HEK293 (cell line): ENCODE results near the gene TNFAIP8L2.

ENCODE experiments used
- EGR2 ChIP-seq: fragments of 450-650 bp; formaldehyde crosslinking; IDR thresholded peaks from 2 replicates; pipeline ENCODE4 v1.5.1; 2016; ENCODE audit warnings: low read depth, missing biosample characterization, missing genetic modification characterization
- FEZF1 ChIP-seq: fragments of 450-650 bp; formaldehyde crosslinking; IDR thresholded peaks from 2 replicates; pipeline ENCODE4 v1.5.1; 2016; ENCODE audit warnings: missing biosample characterization, missing genetic modification characterization
- GFI1B ChIP-seq: fragments of 450-650 bp; formaldehyde crosslinking; IDR thresholded peaks from 2 replicates; pipeline ENCODE4 v1.5.1; 2016; ENCODE audit warnings: missing biosample characterization, missing genetic modification characterization
- GLI4 ChIP-seq: fragments of 450-650 bp; formaldehyde crosslinking; IDR thresholded peaks from 2 replicates; pipeline ENCODE4 v1.5.1; 2016; ENCODE audit warnings: missing biosample characterization, missing genetic modification characterization
- GLIS1 ChIP-seq: fragments of 450-650 bp; formaldehyde crosslinking; IDR thresholded peaks from 2 replicates; pipeline ENCODE4 v1.5.1; 2016; ENCODE audit warnings: missing biosample characterization, missing genetic modification characterization
- KLF10 ChIP-seq: fragments of 450-650 bp; IDR thresholded peaks from 2 replicates; pipeline ENCODE4 v1.5.1; 2018; ENCODE audit warnings: missing biosample characterization, mild to moderate bottlenecking, missing genetic modification characterization
- KLF8 ChIP-seq: fragments of 450-650 bp; formaldehyde crosslinking; IDR thresholded peaks from 2 replicates; pipeline ENCODE4 v1.5.1; 2016; ENCODE audit warnings: missing biosample characterization, missing genetic modification characterization
- MYNN ChIP-seq: fragments of 450-650 bp; formaldehyde crosslinking; IDR thresholded peaks from 2 replicates; pipeline ENCODE4 v1.5.1; 2016; ENCODE audit warnings: missing biosample characterization, missing genetic modification characterization, borderline replicate concordance
- OSR2 ChIP-seq: fragments of 450-650 bp; formaldehyde crosslinking; IDR thresholded peaks from 2 replicates; pipeline ENCODE4 v1.5.1; 2016; ENCODE audit warnings: missing biosample characterization, missing genetic modification characterization
- OVOL3 ChIP-seq: fragments of 450-650 bp; formaldehyde crosslinking; IDR thresholded peaks from 2 replicates; pipeline ENCODE4 v1.5.1; 2016; ENCODE audit warnings: missing biosample characterization, missing genetic modification characterization
- PRDM1 ChIP-seq: fragments of 450-650 bp; formaldehyde crosslinking; IDR thresholded peaks from 2 replicates; pipeline ENCODE4; 2016; ENCODE audit warnings: missing biosample characterization, missing genetic modification characterization
- SETDB1 ChIP-seq: IDR thresholded peaks from one replicate; pipeline ENCODE4 v1.6.1; 2017; ENCODE audit warnings: mild to moderate bottlenecking, low read length, moderate library complexity, mixed read lengths; ENCODE audit not compliant: insufficient read length
- SP7 ChIP-seq: fragments of 450-650 bp; formaldehyde crosslinking; IDR thresholded peaks from 2 replicates; pipeline ENCODE4 v1.5.1; 2016; ENCODE audit warnings: missing biosample characterization, missing genetic modification characterization
- ZFP69B ChIP-seq: fragments of 450-650 bp; formaldehyde crosslinking; IDR thresholded peaks from 2 replicates; pipeline ENCODE4 v1.5.1; 2016; ENCODE audit warnings: missing biosample characterization, missing genetic modification characterization
- ZNF10 ChIP-seq: fragments of 450-650 bp; formaldehyde crosslinking; IDR thresholded peaks from 2 replicates; pipeline ENCODE4 v1.5.1; 2017; ENCODE audit warnings: missing biosample characterization, missing genetic modification characterization
- ZNF140 ChIP-seq: fragments of 450-650 bp; formaldehyde crosslinking; IDR thresholded peaks from 2 replicates; pipeline ENCODE4 v1.5.1; 2016; ENCODE audit warnings: missing biosample characterization, missing genetic modification characterization
- ZNF157 ChIP-seq: fragments of 450-650 bp; formaldehyde crosslinking; IDR thresholded peaks from 2 replicates; pipeline ENCODE4 v1.5.1; 2016; ENCODE audit warnings: missing biosample characterization, missing genetic modification characterization
- ZNF174 ChIP-seq: fragments of 450-650 bp; formaldehyde crosslinking; IDR thresholded peaks from 2 replicates; pipeline ENCODE4 v1.5.0; 2017; ENCODE audit warnings: missing biosample characterization, mild to moderate bottlenecking, missing genetic modification characterization
- ZNF2 ChIP-seq: fragments of 450-650 bp; formaldehyde crosslinking; IDR thresholded peaks from 2 replicates; pipeline ENCODE4 v1.5.1; 2016; ENCODE audit warnings: missing biosample characterization, missing genetic modification characterization
- ZNF239 ChIP-seq: fragments of 450-650 bp; formaldehyde crosslinking; IDR thresholded peaks from 2 replicates; pipeline ENCODE4 v1.5.1; 2016; ENCODE audit warnings: missing biosample characterization, missing genetic modification characterization
- ZNF24 ChIP-seq: fragments of 450-650 bp; formaldehyde crosslinking; IDR thresholded peaks from 2 replicates; pipeline ENCODE4 v1.5.1; 2016; ENCODE audit warnings: missing biosample characterization, missing genetic modification characterization
- ZNF266 ChIP-seq: fragments of 450-650 bp; formaldehyde crosslinking; IDR thresholded peaks from 2 replicates; pipeline ENCODE4 v1.5.1; 2016; ENCODE audit warnings: missing biosample characterization, missing genetic modification characterization, low read depth
- ZNF394 ChIP-seq: fragments of 450-650 bp; formaldehyde crosslinking; IDR thresholded peaks from 2 replicates; pipeline ENCODE4 v1.5.1; 2016; ENCODE audit warnings: missing biosample characterization, missing genetic modification characterization, mild to moderate bottlenecking, moderate library complexity, borderline replicate concordance
- ZNF423 ChIP-seq: fragments of 450-650 bp; formaldehyde crosslinking; IDR thresholded peaks from 2 replicates; pipeline ENCODE4 v1.5.1; 2016; ENCODE audit warnings: missing biosample characterization, missing genetic modification characterization
- ZNF473 ChIP-seq: fragments of 450-650 bp; formaldehyde crosslinking; IDR thresholded peaks from 2 replicates; pipeline ENCODE4 v1.5.1; 2017; ENCODE audit warnings: missing biosample characterization, missing genetic modification characterization
- ZNF48 ChIP-seq: fragments of 450-650 bp; formaldehyde crosslinking; IDR thresholded peaks from 2 replicates; pipeline ENCODE4 v1.5.1; 2016; ENCODE audit warnings: missing biosample characterization, missing genetic modification characterization
- ZNF521 ChIP-seq: fragments of 450-650 bp; formaldehyde crosslinking; IDR thresholded peaks from 2 replicates; pipeline ENCODE4 v1.5.1; 2017; ENCODE audit warnings: missing biosample characterization, mild to moderate bottlenecking, missing genetic modification characterization
- ZNF561 ChIP-seq: fragments of 450-650 bp; IDR thresholded peaks from 2 replicates; pipeline ENCODE4 v1.5.1; 2018; ENCODE audit warnings: missing biosample characterization, missing genetic modification characterization, borderline replicate concordance
- ZNF600 ChIP-seq: fragments of 450-650 bp; formaldehyde crosslinking; IDR thresholded peaks from 2 replicates; pipeline ENCODE4 v1.5.1; 2016; ENCODE audit warnings: missing biosample characterization, missing genetic modification characterization
- ZNF623 ChIP-seq: fragments of 450-650 bp; formaldehyde crosslinking; IDR thresholded peaks from 2 replicates; pipeline ENCODE4 v1.5.1; 2016; ENCODE audit warnings: missing biosample characterization, missing genetic modification characterization
- ZNF629 ChIP-seq: fragments of 450-650 bp; formaldehyde crosslinking; IDR thresholded peaks from 2 replicates; pipeline ENCODE4 v1.5.1; 2017; ENCODE audit warnings: missing biosample characterization, missing genetic modification characterization
- ZNF658 ChIP-seq: fragments of 450-650 bp; formaldehyde crosslinking; IDR thresholded peaks from 2 replicates; pipeline ENCODE4; 2016; ENCODE audit warnings: missing biosample characterization, missing genetic modification characterization
- ZNF660 ChIP-seq: fragments of 450-650 bp; IDR thresholded peaks from 2 replicates; pipeline ENCODE4 v1.5.1; 2018; ENCODE audit warnings: missing biosample characterization, mild to moderate bottlenecking, missing genetic modification characterization
- ZNF664 ChIP-seq: fragments of 450-650 bp; formaldehyde crosslinking; IDR thresholded peaks from 2 replicates; pipeline ENCODE4 v1.5.1; 2016; ENCODE audit warnings: missing biosample characterization, missing genetic modification characterization
- ZNF701 ChIP-seq: fragments of 450-650 bp; formaldehyde crosslinking; IDR thresholded peaks from 2 replicates; pipeline ENCODE4 v1.5.1; 2016; ENCODE audit warnings: missing biosample characterization, missing genetic modification characterization
- ZNF747 ChIP-seq: fragments of 450-650 bp; formaldehyde crosslinking; IDR thresholded peaks from 2 replicates; pipeline ENCODE4 v1.5.1; 2016; ENCODE audit warnings: missing biosample characterization, missing genetic modification characterization
- ZNF768 ChIP-seq: fragments of 450-650 bp; formaldehyde crosslinking; IDR thresholded peaks from 2 replicates; pipeline ENCODE4 v1.5.1; 2018; ENCODE audit warnings: missing biosample characterization, mild to moderate bottlenecking, missing genetic modification characterization
- ZNF785 ChIP-seq: fragments of 450-650 bp; formaldehyde crosslinking; IDR thresholded peaks from 2 replicates; pipeline ENCODE4 v1.5.1; 2016; ENCODE audit warnings: missing biosample characterization, missing genetic modification characterization
- ZSCAN30 ChIP-seq: fragments of 450-650 bp; IDR thresholded peaks from 2 replicates; pipeline ENCODE4 v1.5.1; 2018; ENCODE audit warnings: missing biosample characterization, mild to moderate bottlenecking, missing genetic modification characterization, moderate library complexity
- TF ChIP-seq, protein P1 (sequence below): fragments of 450-650 bp; formaldehyde crosslinking; IDR thresholded peaks from 2 replicates; pipeline ENCODE4 v1.5.1; 2016; ENCODE audit warnings: missing biosample characterization, missing genetic modification characterization
- TF ChIP-seq, protein P2 (sequence below): fragments of 450-650 bp; formaldehyde crosslinking; IDR thresholded peaks from 2 replicates; pipeline ENCODE4 v1.5.1; 2016; ENCODE audit warnings: missing biosample characterization, missing genetic modification characterization

Gene TNFAIP8L2

DNA sequence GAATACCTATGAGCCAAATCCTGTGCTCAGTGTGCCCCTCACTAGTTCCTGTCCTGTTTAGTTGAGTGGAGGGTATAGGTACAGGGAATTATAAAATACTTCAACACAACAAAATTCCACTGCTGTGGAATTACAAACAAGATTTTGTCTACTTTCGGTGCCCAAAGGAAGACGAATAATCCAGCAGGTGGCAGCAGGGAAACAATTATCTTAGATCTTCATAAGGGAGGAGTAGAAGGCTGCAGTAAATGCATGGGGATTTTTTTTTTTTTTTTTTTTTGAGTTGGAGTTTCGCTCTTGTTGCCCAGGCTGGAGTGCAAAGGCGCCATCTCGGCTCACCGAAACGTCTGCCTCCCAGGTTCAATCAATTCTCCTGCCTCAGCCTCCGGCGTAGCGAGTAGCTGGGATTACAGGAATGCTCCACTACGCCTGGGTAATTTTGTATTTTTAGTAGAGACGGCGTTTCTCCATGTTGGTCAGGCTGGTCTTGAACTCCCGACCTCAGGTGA, 39.9 kb downstream of the TNFAIP8L2 start (continued):
- TF ChIP-seq ZNF10 (tag by site-specific recombination): no peak
- no peak for TF ChIP-seq ZNF140 (tag by site-specific recombination)
- no peak for TF ChIP-seq ZNF664 (tag by site-specific recombination)
- no peak for TF ChIP-seq OSR2 (tag by site-specific recombination)
- no peak for TF ChIP-seq PRDM1
- no peak for TF ChIP-seq ZNF394 (tag by site-specific recombination)
- TF ChIP-seq ZNF473: no peak
- no peak for TF ChIP-seq ZNF623 (tag by site-specific recombination)
- no peak for TF ChIP-seq EGR2 (tag by site-specific recombination)
- peak; percentile 57; the same call in 1 of the 2 replicates for TF ChIP-seq ZNF2 (tag by site-specific recombination)
- TF ChIP-seq ZNF174 (tag by site-specific recombination): no peak
- TF ChIP-seq ZNF423 (tag by site-specific recombination): no peak
- TF ChIP-seq, protein P1, sequence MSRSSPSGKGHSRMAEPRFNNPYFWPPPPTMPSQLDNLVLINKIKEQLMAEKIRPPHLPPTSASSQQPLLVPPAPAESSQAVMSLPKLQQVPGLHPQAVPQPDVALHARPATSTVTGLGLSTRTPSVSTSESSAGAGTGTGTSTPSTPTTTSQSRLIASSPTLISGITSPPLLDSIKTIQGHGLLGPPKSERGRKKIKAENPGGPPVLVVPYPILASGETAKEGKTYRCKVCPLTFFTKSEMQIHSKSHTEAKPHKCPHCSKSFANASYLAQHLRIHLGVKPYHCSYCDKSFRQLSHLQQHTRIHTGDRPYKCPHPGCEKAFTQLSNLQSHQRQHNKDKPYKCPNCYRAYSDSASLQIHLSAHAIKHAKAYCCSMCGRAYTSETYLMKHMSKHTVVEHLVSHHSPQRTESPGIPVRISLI: peak; percentile 95
- TF ChIP-seq KLF10: 0 out of 2 replicates have a peak, but pooled peaks have one; percentile 35
- TF ChIP-seq ZNF658: no peak
- no peak for TF ChIP-seq ZFP69B
- TF ChIP-seq MYNN (tag by site-specific recombination): no peak
- TF ChIP-seq ZNF24 (tag by site-specific recombination): no peak
- peak; percentile 54; the same call in 1 of the 2 replicates for TF ChIP-seq KLF8
- TF ChIP-seq, protein P2, sequence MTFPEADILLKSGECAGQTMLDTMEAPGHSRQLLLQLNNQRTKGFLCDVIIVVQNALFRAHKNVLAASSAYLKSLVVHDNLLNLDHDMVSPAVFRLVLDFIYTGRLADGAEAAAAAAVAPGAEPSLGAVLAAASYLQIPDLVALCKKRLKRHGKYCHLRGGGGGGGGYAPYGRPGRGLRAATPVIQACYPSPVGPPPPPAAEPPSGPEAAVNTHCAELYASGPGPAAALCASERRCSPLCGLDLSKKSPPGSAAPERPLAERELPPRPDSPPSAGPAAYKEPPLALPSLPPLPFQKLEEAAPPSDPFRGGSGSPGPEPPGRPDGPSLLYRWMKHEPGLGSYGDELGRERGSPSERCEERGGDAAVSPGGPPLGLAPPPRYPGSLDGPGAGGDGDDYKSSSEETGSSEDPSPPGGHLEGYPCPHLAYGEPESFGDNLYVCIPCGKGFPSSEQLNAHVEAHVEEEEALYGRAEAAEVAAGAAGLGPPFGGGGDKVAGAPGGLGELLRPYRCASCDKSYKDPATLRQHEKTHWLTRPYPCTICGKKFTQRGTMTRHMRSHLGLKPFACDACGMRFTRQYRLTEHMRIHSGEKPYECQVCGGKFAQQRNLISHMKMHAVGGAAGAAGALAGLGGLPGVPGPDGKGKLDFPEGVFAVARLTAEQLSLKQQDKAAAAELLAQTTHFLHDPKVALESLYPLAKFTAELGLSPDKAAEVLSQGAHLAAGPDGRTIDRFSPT (tag by site-specific recombination): no peak
- TF ChIP-seq ZNF521 (tag by site-specific recombination): no peak
- 0 out of 2 replicates have a peak, but pooled peaks have one; percentile 42 for TF ChIP-seq ZSCAN30 (tag by site-specific recombination)
- no peak for TF ChIP-seq ZNF768 (tag by site-specific recombination)
- 0 out of 2 replicates have a peak, but pooled peaks have one; percentile 29 for TF ChIP-seq SP7 (tag by site-specific recombination)
- no peak for TF ChIP-seq FEZF1 (tag by site-specific recombination)
- TF ChIP-seq ZNF266 (tag by site-specific recombination): no peak
- peak; percentile 83 for TF ChIP-seq ZNF600 (tag by site-specific recombination)
- TF ChIP-seq OVOL3 (tag by site-specific recombination): no peak
- TF ChIP-seq GLI4 (tag by site-specific recombination): no peak
- peak; percentile 41; the same call in 1 of the 2 replicates for TF ChIP-seq ZNF629 (tag by site-specific recombination)
- TF ChIP-seq ZNF785 (tag by site-specific recombination): no peak
- no peak for TF ChIP-seq GFI1B (tag by site-specific recombination)
- no peak for TF ChIP-seq ZNF157
- no peak for TF ChIP-seq ZNF239
- TF ChIP-seq GLIS1 (tag by site-specific recombination): no peak
- peak; percentile 82; the same call in 1 of the 2 replicates for TF ChIP-seq ZNF660 (tag by site-specific recombination)
- TF ChIP-seq ZNF48 (tag by site-specific recombination): no peak
- no peak for TF ChIP-seq SETDB1
- no peak for TF ChIP-seq ZNF701
- no peak for TF ChIP-seq ZNF561 (tag by site-specific recombination)
- TF ChIP-seq ZNF747: no peak
